ENCODE data around the gene ITGB6. TPM values are rescaled to one million over a fixed set of nuclear protein-coding genes. Genes with fewer than 3 reads are reported as not detected.

Gene ITGB6
- total RNA-seq, 1 experiment from 2014 or later, result 84.8 TPM

DNA sequence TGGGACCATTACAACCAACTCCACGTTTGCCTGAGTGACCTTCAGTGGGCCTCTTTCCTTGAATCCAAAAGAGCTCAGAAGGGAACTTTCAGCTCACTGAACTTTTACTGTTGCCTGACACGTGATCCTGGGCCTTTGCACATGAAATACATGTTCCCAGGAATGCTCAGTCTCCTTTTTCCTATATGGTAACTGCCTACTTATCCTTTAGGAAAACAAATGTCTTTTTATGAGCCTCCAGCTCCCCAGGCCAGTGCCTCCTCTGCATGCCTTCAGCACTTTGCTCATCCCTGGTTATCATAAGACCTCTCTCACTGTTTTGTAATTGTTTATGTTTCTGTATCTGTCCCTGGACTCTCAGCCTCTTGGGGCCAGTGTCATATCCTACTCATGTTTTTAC is 142.7 kb downstream of the ITGB6 start:
- Mint-ChIP-seq H3K36me3 (ENCODE audit: insufficient read depth, unreplicated experiment) (peaks cover 6% of the 10 kb centered on the region), H3K27me3 (ENCODE audit: unreplicated experiment) (no peaks in the 10 kb centered on the region), H3K9me3 (ENCODE audit: low read depth, unreplicated experiment) (no peaks in the 10 kb centered on the region), H3K4me3 (ENCODE audit: low read depth, unreplicated experiment) (no peak overlapping the region), H3K4me1 (ENCODE audit: low read depth, unreplicated experiment) (peaks cover 24% of the 10 kb centered on the region), H3K27ac (ENCODE audit: unreplicated experiment) (no peak overlapping the region)
- intact Hi-C loops (cut with micrococcal nuclease; ENCODE audit: unreplicated experiment), result no loop called here
- CTCF ChIA-PET, result no interaction called here
- DNase-seq, result no peak
- TF ChIP-seq, protein P1, sequence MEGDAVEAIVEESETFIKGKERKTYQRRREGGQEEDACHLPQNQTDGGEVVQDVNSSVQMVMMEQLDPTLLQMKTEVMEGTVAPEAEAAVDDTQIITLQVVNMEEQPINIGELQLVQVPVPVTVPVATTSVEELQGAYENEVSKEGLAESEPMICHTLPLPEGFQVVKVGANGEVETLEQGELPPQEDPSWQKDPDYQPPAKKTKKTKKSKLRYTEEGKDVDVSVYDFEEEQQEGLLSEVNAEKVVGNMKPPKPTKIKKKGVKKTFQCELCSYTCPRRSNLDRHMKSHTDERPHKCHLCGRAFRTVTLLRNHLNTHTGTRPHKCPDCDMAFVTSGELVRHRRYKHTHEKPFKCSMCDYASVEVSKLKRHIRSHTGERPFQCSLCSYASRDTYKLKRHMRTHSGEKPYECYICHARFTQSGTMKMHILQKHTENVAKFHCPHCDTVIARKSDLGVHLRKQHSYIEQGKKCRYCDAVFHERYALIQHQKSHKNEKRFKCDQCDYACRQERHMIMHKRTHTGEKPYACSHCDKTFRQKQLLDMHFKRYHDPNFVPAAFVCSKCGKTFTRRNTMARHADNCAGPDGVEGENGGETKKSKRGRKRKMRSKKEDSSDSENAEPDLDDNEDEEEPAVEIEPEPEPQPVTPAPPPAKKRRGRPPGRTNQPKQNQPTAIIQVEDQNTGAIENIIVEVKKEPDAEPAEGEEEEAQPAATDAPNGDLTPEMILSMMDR (IDR thresholded peaks at IDR 0.05; ENCODE audit: unreplicated experiment), result no peak
- no TSS peak for BruUV-seq (replicated peaks)

DNA sequence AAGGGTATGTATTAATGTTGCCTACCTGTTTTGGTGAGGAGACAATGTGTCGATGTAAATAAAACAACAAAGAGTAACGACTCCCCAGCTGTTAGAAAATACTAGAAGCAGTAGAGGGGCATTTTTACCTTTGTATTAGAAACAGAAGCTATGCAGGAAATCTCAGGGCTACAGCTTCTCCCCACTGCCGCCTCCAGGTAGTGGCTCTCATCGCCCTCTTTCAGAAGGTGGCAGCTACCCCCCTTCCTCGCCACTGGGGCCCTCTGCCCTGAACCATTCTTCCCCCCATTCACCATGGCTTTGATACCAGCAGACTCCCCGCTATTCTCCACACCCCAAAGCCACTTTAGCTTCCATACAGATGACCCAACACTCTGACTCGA is 144.4 kb downstream of the ITGB6 start:
- CTCF ChIA-PET, result interaction anchor here (0.7 kb wide), 1 partner anchor 11 kb away, joined by 6 read pairs; no protein-coding TSS in a partner anchor
- no peaks in the 10 kb centered on the region for H3K27me3 Mint-ChIP-seq (ENCODE audit: unreplicated experiment)

DNA sequence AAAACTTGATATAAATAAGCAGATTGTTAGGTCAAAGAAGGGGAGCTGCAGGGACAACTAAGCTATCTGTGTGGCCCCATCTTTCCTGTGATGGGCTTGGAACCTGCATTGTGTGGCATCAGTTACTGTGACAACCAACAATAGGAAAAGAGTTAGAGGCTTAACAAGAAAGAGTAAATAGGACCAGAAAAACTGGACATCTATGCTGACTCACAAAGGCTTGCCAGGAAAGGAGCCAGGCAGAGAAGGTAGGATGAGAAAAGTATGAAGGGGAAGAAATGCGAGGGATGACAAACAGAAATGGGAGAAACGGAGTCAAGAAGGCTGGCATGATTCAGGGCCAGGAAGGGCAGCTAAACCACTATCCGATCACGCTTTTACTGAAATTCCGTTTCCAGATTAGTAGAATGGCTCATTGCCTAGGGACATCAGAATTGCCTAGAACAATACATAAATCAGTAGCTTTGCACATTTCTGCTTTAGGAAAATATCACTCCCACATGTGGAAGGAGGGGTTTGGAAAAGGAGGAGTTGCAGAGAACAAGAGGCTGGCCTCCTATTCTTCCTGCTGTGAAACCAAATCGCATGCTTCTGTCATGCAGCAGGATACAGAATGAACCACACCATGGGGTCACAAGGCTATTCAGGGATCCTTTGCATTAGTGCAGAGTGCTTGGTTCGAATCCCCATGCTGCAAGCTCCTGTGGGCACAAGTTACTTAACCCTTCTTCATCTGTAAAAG is 144.9 kb downstream of the ITGB6 start:
- DNase-seq, result no peak
- H3K4me1 Mint-ChIP-seq (ENCODE audit: low read depth, unreplicated experiment), result peaks cover 31% of the 10 kb centered on the region
- H3K27me3 Mint-ChIP-seq (ENCODE audit: unreplicated experiment), result no peaks in the 10 kb centered on the region
- no TSS peak for BruUV-seq (replicated peaks)
- H3K4me3 Mint-ChIP-seq (ENCODE audit: low read depth, unreplicated experiment), result no peak overlapping the region
- no peak overlapping the region for H3K27ac Mint-ChIP-seq (ENCODE audit: unreplicated experiment)
- H3K9me3 Mint-ChIP-seq (ENCODE audit: low read depth, unreplicated experiment), result no peaks in the 10 kb centered on the region
- TF ChIP-seq, protein P1 (IDR thresholded peaks at IDR 0.05; ENCODE audit: unreplicated experiment), result no peak
- intact Hi-C loops (cut with micrococcal nuclease; ENCODE audit: unreplicated experiment), result no loop called here
- CTCF ChIA-PET, result interaction anchor here (0.7 kb wide), 1 partner anchor 10 kb away, joined by 6 read pairs; no protein-coding TSS in a partner anchor
- no peaks in the 10 kb centered on the region for H3K36me3 Mint-ChIP-seq (ENCODE audit: insufficient read depth, unreplicated experiment)

More for the DNA sequence above, 144.4 kb downstream of the ITGB6 start:
- TF ChIP-seq, protein P1 (IDR thresholded peaks at IDR 0.05; ENCODE audit: unreplicated experiment), result no peak
- no peak overlapping the region for H3K4me3 Mint-ChIP-seq (ENCODE audit: low read depth, unreplicated experiment)
- H3K4me1 Mint-ChIP-seq (ENCODE audit: low read depth, unreplicated experiment), result peaks cover 31% of the 10 kb centered on the region
- no peak overlapping the region for H3K27ac Mint-ChIP-seq (ENCODE audit: unreplicated experiment)
- H3K36me3 Mint-ChIP-seq (ENCODE audit: insufficient read depth, unreplicated experiment), result no peaks in the 10 kb centered on the region
- no peak for DNase-seq
- no peaks in the 10 kb centered on the region for H3K9me3 Mint-ChIP-seq (ENCODE audit: low read depth, unreplicated experiment)
- intact Hi-C loops (cut with micrococcal nuclease; ENCODE audit: unreplicated experiment), result no loop called here
- no TSS peak for BruUV-seq (replicated peaks)

DNA sequence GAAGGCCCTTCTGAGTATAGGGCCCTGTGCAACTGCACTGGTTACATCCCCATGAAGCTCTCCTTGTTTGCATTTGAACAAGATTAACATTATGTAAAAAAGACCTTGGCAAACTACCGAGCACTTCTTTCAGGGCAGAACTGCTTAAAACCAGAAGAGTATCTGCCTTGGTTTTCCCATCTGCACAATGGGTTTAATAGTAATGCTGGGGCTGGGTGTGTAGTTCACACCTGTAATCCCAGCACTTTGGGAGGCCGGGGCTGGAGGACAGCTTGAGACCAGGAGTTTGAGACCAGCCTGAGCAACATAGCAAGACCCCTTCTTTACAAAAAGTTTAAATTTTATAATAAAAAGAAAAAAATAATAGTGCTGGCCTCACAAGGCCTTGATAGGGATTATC is 146.1 kb downstream of the ITGB6 start:
- Mint-ChIP-seq H3K27me3 (ENCODE audit: unreplicated experiment) (no peaks in the 10 kb centered on the region), H3K27ac (ENCODE audit: unreplicated experiment) (no peak overlapping the region), H3K36me3 (ENCODE audit: insufficient read depth, unreplicated experiment) (no peaks in the 10 kb centered on the region), H3K4me3 (ENCODE audit: low read depth, unreplicated experiment) (no peak overlapping the region), H3K9me3 (ENCODE audit: low read depth, unreplicated experiment) (no peaks in the 10 kb centered on the region), H3K4me1 (ENCODE audit: low read depth, unreplicated experiment) (peaks cover 31% of the 10 kb centered on the region)
- DNase-seq, result no peak
- CTCF ChIA-PET, result no interaction called here
- no TSS peak for BruUV-seq (replicated peaks)
- intact Hi-C loops (cut with micrococcal nuclease; ENCODE audit: unreplicated experiment), result no loop called here
- TF ChIP-seq, protein P1 (IDR thresholded peaks at IDR 0.05; ENCODE audit: unreplicated experiment), result no peak

Measured in Calu3 (cell line).